CD4-positive, alpha-beta T cell treated with Interleukin-10 for 1 hour (primary cell): Measurements from ENCODE around the gene FLT3LG.
"Not testable (repeated sequence)": the region's sequence is repeated elsewhere in the genome, so short reads cannot be mapped to it uniquely, and the experiment has no call there.

ENCODE experiments used
- DNase-seq: peaks from one replicate; pipeline ENCODE4 v3.0.0-alpha.2; 2020

FLT3LG gene

DNA sequence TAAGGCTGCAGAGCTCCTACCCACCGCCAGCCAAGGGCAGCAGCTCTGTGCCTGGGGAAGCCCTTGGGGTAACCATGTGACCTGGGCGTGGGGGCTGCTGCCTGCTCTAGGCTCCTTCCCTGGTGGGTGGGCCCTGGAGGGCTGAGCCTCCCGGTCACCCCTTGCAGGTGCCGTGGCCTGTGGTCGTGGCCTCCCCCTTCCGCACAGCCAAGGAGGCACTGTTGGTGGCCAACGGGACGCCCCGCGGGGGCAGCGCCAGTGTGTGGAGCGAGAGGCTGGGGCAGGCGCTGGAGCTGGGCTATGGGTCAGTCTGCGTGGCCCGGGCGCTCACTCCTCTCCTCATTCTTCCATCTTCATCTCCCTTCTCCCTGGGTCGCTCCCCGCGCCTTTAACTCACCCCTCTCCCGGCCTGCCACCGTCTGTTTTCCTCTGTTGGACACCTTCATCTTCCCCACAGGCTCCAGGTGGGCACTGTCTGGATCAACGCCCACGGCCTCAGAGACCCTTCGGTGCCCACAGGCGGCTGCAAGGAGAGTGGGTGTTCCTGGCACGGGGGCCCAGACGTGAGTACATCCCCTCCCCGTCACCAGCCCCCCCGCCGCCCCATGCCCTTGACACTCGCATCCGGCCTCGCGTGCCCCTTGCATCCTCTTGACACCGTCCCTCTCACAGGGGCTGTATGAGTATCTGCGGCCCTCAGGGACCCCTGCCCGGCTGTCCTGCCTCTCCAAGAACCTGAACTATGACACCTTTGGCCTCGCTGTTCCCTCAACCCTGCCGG is 9.9 kb upstream of the FLT3LG start:
- DNase-seq = no peak

DNA sequence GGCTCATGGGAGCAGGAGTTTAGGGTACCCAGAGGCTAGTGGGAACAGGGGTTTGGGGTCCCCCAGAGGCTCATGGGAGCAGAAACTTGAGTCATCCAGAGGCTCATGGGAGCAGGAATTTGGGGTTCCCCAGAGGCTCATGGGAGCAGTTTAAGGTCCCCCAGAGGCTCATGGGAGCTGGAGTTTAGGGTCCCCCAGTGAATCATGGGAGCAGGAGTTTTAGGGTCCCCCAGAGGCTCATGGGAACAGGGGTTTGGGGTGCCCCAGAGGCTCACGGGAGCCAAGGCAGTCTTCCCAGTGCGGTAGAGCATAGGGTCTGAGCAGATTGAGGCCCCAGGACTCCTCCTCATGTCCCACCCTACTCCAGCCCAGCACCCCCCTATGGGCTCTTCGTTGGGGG is 8.6 kb upstream of the FLT3LG start:
- DNase-seq = no peak

DNA sequence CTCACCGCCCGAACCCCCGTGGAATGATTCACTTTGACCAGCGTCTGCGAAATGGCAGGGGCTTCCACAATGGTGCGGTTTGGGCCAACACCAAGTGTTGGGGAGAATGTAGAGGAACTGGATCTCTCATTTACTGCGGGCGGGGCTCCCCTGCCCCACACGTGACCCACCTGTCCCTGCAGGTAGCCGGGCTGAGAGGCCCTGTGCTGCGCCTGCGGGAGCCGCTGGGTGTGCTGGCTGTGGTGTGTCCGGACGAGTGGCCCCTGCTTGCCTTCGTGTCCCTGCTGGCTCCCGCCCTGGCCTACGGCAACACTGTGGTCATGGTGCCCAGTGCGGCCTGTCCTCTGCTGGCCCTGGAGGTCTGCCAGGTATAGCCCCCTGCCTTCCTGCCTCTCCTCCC is 5.8 kb upstream of the FLT3LG start:
- DNase-seq = no peak

DNA sequence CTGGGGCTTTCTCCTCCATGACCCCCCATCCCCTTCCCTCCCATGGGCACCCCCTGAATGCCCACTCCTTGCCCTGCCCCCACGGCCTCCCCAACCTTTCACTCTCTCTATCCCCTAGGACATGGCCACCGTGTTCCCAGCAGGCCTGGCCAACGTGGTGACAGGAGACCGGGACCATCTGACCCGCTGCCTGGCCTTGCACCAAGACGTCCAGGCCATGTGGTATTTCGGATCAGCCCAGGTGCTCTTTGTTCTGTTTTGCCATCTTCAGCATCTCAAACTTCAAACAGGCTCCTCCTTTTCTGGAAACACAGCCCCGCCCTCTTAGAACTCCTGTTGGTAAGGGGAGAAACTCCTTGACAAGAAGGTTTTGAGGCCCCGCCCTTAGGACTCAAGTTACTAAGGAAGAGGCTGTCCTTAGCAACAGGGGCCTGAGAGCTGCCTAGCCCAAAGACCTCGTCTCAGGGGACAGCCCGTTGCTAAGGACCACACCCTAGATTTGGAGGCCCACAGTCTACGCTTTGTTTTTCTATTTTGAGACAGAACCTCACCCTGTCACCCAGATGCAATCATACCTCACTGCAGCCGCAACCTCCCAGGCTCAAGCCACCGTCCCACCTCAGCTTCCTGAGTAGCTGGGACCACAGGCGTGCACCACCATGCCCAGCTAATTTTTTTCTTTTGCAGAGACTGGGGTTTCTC is 5.1 kb upstream of the FLT3LG start:
- DNase-seq = peak; percentile 98

DNA sequence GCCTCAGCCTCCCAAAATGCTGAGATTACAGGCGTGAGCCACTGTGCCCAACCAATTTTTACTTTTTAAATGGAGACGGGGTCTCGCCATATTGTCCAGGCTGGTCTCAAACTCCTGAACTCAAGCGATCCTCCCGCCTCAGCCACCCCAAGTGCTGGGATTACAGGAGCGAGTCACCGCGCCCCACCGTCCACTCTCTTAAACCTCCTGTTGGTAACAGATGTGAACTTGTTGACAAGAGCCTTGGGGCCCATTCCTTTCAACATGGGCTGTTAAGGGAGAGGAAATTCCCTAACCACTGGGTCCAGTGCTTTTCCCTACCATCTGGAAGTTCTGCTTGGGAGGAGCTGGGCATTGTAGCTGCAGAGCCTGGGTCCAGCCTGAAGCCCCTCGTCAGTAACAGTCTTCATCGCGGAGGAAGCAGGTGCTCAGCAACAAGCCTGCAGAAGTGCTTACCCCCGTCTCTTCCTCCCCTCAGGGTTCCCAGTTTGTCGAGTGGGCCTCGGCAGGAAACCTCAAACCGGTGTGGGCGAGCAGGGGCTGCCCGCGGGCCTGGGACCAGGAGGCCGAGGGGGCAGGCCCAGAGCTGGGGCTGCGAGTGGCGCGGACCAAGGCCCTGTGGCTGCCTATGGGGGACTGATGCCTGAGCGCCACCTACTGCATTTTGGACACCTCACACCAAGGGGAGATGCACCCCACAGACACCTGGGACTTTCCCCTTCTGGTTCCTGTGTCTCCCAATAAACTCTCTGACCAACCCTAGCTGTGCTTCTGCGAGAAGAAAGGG is 4.0 kb upstream of the FLT3LG start:
- peak; percentile 94 for DNase-seq

DNA sequence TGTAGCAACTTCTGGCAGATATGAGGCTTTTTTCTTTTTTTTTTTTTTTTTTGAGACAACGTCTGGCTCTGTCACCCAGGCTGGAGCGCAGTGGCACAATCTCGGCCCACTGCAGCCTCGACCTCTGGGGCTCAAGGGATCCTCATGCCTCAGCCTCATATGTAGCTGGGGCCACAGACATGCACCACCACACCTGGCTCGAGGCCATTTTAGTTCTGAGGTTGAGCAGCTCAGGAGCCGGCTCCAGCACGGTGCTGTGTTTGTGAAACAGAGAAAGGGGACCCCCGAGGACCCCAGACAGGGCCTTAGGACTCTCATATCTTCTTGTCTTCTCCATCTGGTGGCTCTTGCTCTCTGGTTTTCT is 3.4 kb upstream of the FLT3LG start:
- DNase-seq = no peak

DNA sequence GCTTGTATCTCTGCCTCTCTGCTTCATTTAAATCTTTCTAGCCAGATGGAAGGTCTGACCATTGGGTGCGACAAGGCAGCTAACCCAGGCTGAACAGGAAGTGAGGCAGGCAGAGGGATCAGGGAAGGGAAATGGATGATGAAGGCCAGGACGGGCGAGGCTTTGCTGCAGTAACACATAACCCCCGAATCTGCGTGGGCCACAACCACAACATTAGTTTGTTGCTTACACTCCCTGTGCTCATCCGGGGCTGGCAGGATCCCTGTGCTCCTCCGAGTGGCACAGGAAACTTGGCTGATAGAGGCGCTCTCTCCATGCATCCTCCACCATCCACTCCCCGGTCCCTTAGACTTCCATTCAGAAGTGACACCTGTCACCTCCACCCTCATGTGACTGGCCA is 1.1 kb upstream of the FLT3LG start:
- no peak for DNase-seq

DNA sequence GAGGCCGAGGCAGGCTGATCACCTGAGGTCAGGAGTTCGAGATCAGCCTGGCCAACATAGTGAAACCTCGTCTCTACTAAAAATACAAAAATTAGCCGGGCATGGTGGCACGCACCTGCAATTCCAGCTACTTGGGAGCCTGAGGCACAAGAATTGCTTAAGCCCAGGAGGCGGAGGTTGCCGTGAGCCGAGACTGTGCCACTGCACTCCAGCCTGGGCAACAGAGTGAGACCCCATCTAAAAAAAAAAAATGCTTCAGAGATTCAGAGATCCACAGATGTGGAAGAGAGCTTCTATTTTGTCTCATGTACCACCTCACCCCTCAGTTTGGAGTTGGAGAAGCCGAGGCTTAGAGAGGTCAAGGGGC is 531 bp upstream of the FLT3LG start:
- not testable (repeated sequence) for DNase-seq

DNA sequence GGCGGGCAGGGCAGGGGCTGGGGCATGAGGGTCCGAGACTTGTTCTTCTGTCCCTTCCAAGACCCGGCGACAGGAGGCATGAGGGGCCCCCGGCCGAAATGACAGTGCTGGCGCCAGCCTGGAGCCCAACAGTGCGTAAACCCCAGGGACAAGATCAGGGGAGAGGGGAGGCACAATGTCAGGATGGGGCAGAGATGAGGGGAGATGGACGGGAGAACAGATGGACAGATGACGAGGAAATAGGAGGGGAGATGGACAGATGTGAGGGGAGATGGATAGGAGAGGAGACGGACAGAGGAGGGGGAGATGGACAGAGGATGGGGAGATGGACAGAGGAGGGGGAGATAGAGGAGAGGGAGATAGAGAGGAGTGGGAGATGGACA is 518 bp downstream of the FLT3LG start:
- DNase-seq = no peak

DNA sequence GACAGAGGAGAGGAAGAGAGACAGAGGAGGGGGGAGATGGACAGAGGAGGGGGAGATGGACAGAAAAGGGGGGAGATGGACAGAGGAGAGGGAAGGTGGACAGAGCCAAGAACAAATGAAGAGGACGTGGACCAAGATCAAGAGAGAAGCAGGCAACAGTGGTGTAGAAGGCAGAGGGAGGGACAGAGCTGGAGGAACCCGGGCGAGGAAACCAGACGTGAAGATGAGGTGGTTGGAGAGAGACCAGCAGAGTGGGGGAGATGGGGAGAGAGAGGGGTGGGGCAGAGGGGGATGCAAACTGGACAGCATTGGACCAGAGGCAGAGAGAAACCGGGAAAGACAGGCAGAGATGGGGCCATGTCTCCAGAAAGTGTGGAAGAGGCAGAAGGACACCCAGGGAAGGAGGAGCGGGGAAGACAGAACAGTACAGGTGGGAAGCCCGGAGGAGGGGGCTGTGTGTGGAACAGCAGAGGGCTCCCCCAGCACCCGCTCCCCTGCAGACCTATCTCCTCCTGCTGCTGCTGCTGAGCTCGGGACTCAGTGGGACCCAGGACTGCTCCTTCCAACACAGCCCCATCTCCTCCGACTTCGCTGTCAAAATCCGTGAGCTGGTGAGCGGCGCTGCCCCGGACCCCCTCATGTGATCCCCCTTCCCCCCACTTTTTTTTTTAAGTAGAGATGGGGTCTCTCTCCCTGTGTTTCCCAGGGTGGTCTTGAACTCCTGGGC is 1.3 kb downstream of the FLT3LG start:
- DNase-seq = peak; percentile 30

DNA sequence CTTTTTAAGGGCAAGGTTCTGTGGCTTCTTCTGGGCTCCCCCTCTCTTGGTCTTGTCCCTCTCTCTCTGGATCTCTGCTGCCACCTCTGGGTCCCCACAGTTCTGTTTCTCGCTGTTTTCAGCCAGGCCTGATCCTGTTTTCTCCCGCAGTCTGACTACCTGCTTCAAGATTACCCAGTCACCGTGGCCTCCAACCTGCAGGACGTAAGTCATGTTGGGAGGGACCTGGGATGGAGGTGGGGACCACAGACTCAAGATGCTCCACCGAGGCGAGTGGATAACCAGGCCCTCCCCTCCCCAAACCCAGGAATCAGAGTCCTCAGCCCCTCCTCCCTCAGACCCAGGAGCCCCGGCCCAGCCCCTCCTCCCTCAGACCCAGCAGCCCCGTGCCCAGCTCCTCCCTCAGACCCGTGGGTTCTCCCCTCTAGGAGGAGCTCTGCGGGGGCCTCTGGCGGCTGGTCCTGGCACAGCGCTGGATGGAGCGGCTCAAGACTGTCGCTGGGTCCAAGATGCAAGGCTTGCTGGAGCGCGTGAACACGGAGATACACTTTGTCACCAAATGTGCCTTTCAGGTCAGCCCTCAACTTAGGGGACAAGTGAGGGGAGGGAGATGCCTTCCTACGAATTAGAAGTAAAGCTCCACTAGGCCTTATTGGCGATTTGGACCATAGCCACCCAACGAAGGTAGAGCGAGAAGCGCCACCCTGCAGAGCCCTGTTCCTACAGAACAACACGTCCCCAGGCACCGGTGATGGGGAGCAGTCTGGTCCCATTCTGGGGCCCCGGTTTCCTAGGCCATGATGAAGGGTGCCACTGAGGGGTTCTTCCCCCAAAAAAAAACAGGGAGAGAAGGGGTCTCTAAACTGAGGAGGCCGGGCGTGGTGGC is 2.2 kb downstream of the FLT3LG start:
- peak; percentile 76 for DNase-seq

DNA sequence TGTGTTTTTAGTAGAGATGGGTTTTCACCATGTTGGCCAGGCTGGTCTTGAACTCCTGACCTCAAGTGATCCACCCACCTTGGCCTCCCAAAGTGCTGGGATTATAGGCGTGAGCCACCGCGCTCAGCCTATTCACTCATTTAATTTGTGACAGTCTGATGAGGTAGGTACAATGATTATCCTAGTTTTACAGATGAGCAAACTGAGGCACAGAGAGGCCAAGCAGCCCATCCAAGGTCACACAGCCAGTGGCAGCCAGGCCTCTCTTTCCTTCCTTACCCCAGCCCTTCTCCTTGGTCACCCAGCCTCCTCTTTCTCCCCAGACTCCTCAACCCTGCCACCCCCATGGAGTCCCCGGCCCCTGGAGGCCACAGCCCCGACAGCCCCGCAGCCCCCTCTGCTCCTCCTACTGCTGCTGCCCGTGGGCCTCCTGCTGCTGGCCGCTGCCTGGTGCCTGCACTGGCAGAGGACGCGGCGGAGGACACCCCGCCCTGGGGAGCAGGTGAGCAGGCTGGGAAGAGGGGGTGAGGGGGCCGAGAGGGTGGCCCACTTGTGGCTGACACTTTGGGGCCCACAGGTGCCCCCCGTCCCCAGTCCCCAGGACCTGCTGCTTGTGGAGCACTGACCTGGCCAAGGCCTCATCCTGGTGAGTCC is 6.1 kb downstream of the FLT3LG start:
- DNase-seq = no peak

DNA sequence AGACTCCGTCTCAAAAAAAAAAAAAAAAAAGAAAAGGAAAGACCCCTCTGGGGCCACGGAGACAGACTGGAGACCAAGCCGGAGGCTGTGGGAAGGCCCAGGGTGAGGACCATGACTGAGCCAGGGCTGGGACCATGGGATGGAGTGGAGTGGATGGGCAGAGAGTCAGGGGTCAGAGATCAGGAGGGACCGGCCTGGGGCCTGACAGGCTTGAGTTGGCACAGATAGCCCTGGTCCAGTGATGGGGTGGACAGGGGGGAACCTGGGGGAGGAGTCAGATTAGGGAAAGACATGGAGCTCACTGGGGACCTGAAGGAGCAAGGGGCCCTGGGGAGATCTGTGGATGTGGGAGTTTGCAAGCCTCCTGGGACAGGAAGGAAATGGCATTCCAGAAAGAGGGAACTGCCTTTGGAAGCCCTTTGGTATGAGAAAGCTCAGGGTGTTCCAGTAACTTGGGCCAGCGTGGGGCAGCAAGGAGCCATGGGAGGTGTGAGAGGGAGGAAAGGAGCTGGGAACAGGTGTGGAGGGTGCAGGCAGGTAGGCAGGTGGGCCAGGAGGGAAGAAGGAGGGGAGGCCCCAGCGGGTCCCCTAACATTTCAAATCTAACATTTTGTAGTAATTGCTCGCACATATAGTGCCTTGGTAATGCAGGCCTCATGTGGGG is 7.1 kb downstream of the FLT3LG start:
- DNase-seq = no peak

DNA sequence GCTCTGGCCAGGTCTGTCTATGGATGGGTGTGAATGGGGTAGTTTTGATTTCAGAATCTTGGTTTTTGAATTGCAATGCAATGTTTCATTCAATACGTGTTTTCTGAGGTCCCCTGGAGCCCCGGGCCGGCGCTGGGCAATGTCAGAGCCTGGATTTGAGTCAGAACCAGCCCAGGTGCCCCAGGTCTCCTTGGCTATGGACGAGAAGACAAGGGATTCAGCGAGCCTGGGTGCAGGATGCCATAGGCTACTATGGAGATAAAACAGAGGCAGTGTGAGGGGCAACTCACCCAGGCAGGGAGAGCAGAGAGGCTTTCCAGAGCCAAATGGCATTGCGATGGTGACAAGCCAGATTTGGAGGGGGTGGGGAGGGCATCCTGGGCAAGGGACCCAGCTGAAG is 12.2 kb downstream of the FLT3LG start:
- DNase-seq = no peak

DNA sequence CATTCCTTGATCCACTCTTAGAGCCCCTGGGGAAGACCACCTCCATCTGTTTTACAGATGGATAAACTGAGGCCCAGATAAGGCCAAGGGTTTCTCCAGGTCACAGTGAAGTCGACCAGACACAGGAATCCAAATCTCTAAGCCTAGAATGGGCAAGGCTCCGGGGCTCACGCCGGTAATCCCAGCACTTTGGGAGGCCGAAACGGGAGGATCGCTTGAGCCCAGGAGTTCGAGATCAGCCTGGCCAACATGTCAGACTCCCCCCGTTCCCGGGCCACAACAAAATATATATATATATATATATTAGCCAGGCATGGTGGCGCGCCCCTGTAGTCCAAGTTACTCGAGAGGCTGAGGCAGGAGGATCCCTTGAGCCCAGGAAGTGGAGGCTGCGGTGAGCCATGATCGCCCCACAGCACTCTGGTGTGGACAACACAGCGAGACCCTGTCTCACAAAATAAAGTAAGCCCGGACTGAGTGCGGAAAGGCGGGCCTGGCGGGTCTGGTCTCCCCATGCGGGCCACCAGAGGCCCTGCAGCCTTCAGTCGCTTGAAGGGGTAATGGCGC is 12.8 kb downstream of the FLT3LG start:
- no peak for DNase-seq

DNA sequence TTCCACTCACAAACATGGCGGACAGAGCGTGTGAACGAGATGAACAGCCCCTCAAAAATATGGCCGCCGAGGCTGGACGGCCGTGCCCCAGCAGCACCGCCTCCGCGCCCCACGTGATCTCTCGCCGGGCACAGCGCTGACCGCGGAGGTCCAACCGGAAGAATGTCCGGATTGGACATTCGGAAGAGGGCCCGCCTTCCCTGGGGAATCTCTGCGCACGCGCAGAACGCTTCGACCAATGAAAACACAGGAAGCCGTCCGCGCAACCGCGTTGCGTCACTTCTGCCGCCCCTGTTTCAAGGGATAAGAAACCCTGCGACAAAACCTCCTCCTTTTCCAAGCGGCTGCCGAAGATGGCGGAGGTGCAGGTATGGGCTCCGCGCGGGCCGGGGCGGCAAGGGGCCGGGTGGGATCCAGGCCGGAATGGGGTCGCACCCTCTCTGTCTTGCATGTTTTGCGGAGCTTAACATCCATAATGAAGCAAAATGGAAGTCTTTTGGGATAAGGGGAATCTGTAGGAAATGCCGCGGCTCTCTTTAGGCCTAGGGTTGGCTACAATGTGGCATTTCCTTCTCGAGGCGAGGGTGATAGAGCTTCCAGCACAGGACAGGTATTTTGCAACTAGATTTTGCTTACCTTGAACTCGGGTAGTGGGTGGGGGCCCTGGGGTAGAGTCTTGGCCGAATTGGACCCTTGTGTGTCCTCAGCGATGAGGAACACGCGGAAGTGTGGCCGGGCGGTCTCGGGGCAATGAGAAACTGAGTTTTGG is 13.4 kb downstream of the FLT3LG start, which contains the start of gene RPL13A:
RPL13A (plus strand) TSS at position 332 of the 769 bp plus-strand sequence; CDS start at position 354, 22 bp downstream.
- peak; percentile 100 for DNase-seq

DNA sequence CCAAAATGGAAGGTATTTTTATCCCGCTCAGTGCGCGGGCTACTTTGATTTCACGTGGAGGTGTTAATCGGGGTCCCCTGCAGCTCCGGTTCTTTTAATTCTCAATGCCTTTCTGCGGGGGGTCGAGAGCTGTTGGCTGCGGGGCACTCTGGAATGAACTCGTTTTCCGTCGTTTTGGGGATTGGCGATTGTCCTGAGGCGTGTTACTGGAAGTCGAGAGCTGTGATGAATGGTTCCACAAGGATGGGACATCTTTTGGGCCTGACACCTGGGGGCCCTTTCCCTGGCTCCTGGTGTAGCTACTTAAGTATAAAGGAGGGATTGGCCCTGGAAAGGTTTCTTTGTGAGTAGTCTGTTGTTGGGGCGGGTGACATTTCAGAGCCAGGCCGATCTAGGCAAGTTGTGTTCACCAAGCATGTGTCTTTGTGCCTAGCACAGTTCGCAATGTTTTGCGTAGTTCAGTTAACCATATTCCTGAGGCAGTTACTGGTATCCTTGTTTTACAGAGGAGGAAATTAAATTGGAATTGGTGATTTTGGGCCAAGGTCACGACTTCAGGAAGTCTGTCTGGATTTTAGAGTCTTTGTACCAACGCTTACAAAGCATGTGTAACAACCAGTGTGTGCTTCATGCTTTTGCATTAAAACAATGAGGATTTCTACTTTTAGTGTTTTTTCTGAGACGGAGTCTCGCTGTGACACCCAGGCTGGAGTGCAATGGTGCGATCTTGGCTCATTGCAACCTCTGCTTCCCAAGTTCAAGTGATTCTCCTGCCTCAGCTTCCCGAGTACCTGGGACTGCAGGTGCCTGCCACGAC is 14.2 kb downstream of the FLT3LG start:
- DNase-seq = no peak

DNA sequence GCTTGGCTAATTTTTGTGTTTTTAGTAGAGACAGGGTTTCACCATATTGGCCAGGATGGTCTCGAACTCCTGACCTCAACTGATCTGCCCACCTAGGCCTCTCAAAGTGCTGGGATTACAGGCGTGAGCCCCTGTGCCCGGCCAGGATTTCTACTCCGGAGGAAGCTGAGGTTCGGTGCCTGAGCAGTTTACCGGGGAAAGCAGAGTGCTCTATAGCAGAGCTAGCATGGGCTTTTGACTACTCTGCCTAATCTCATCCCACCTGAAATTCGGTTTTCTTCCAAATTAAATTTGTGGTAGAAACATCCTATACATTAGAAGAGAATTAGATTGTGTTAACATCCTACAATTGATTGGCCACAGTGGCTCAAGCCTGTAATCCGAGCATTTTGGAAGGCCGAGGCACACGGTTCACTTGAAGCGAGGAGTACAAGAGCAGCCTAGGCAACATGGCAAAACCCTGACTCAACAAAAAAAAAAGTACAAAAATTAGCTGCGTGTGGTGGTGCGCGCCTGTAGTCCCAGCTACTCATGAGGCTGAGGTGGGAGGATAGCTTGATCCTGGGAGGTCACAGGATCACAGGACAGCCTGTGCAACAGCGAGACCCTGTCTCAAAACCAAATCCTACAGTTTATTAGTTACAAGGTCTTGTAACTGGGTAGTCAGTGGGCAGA is 15.0 kb downstream of the FLT3LG start:
- no peak for DNase-seq
